K562 (cell line): Measurements from ENCODE around the gene TRNP1. TPM values are rescaled to one million over a fixed set of nuclear protein-coding genes. Genes with fewer than 3 reads are reported as not detected.

Experiments used
- ASH1L ChIP-seq: fragments of 450-650 bp; IDR thresholded peaks from 2 replicates; pipeline ENCODE4 v1.6.1; 2018; ENCODE audit warnings: borderline replicate concordance, mild to moderate bottlenecking, low read depth; ENCODE audit not compliant: partially characterized antibody
- CC2D1A ChIP-seq: fragments of 450-650 bp; IDR thresholded peaks from 2 replicates; pipeline ENCODE4 v1.6.1; 2017; ENCODE audit warnings: mild to moderate bottlenecking
- CEBPB ChIP-seq: fragments of 450-650 bp; IDR thresholded peaks from 2 replicates; pipeline ENCODE4 v1.6.1; 2016; ENCODE audit warnings: missing genetic modification characterization, missing compliant biosample characterization
- ELK3 ChIP-seq: fragments of 450-650 bp; formaldehyde crosslinking; IDR thresholded peaks from 2 replicates; pipeline ENCODE4 v1.4.0; 2020; ENCODE audit warnings: mild to moderate bottlenecking
- ETV1 ChIP-seq: fragments of 450-650 bp; conservative IDR thresholded peaks from 2 replicates; pipeline ENCODE4 v1.6.1; 2016; ENCODE audit warnings: missing genetic modification characterization, control low read depth, low read depth, missing compliant biosample characterization
- EZH2 ChIP-seq: IDR thresholded peaks from 2 replicates; pipeline ENCODE4 v1.6.1; 2012; ENCODE audit warnings: low read depth, mild to moderate bottlenecking, inconsistent platforms, low read length, borderline replicate concordance
- FOXM1 ChIP-seq, 2 experiments: fragments of 450-650 bp in 1 of 2; sonication (generic) in 1 of 2; formaldehyde crosslinking in 1 of 2; IDR thresholded peaks; 2 replicates each; pipeline versions ENCODE4 v1.6.1 to v1.9.0; 2017 to 2022; ENCODE audit warnings: low read depth in 2 of 2, mild to moderate bottlenecking in 2 of 2, missing genetic modification reagents in 1 of 2, moderate library complexity in 1 of 2
- HDAC2 ChIP-seq: fragments of 450-650 bp; IDR thresholded peaks from 2 replicates; pipeline ENCODE4 v1.6.1; 2016; ENCODE audit warnings: mild to moderate bottlenecking
- HNRNPK ChIP-seq: fragments of 200-400 bp; formaldehyde crosslinking; IDR thresholded peaks from one replicate; pipeline ENCODE4 v1.6.1; 2018; ENCODE audit warnings: mild to moderate bottlenecking, low read depth, low read length; ENCODE audit not compliant: poor library complexity, severe bottlenecking
- PPARD ChIP-seq: fragments of 250-450 bp; sonication (Bioruptor Pico); IDR thresholded peaks from 2 replicates; pipeline ENCODE4 v1.8.0; 2022; ENCODE audit warnings: inconsistent platforms, mild to moderate bottlenecking, moderate library complexity
- RUNX1 ChIP-seq: sonication (generic); IDR thresholded peaks from 2 replicates; pipeline ENCODE4 v1.6.1; 2016; ENCODE audit warnings: antibody characterized with exemption, low read depth
- SRSF7 ChIP-seq: fragments of 200-400 bp; formaldehyde crosslinking; optimal IDR thresholded peaks from 2 replicates; pipeline ENCODE3; 2017; ENCODE audit warnings: mild to moderate bottlenecking, low read depth, low read length
- ZBTB33 ChIP-seq: sonication (generic); formaldehyde crosslinking; IDR thresholded peaks from 2 replicates; pipeline ENCODE4 v1.8.1; 2023; ENCODE audit warnings: mild to moderate bottlenecking, missing genetic modification reagents
- ZFP1 ChIP-seq: fragments of 450-650 bp; formaldehyde crosslinking; IDR thresholded peaks from 2 replicates; pipeline ENCODE4 v1.4.0; 2020; ENCODE audit warnings: mild to moderate bottlenecking, mixed read lengths
- ZNF354B ChIP-seq: fragments of 250-450 bp; sonication (Bioruptor Pico); IDR thresholded peaks from 2 replicates; pipeline ENCODE4 v1.4.0; 2020
- ZNF707 ChIP-seq: fragments of 250-450 bp; sonication (Bioruptor Pico); conservative IDR thresholded peaks from 2 replicates; pipeline ENCODE4 v1.8.0; 2022; ENCODE audit warnings: inconsistent platforms, mild to moderate bottlenecking, moderate library complexity
- polyA plus RNA-seq, 8 experiments: library from polyadenylated mRNA; depleted of rRNA in 4 of 8; stranded (reverse) in 5 of 8; unstranded in 3 of 8; fragments of >200 nt; fragmentation: Nextera tagmentation in 2 of 8; fragmentation: Illumina TruSeq in 1 of 8; extraction: Ambion mirVana in 2 of 8; extraction: Trizol in 1 of 8; gene quantifications; 2 replicates each; pipeline versions ENCODE4 v1.2.1 to v1.2.3, GENCODE V29; 2011 to 2014; ENCODE audit warnings: inconsistent platforms in 1 of 8, missing spikeins in 1 of 8
- total RNA-seq, 7 experiments: library from RNA; depleted of rRNA in 6 of 7; stranded (reverse); fragments of >200 nt in 6 of 7; fragmentation: Illumina TruSeq in 2 of 7; extraction: Trizol in 2 of 7; gene quantifications; 2 replicates each; pipeline versions ENCODE4 v1.2.1 to v1.2.3, GENCODE V29; 2011 to 2021; ENCODE audit warnings: low replicate concordance in 1 of 7
- TF ChIP-seq, protein P1 (sequence below): fragments of 200-400 bp; formaldehyde crosslinking; IDR thresholded peaks from 2 replicates; pipeline ENCODE4 v1.6.1; 2017; ENCODE audit warnings: mild to moderate bottlenecking, low read depth, low read length, moderate library complexity
- TF ChIP-seq, protein P2 (sequence below), 2 experiments: IDR thresholded peaks in 1 of 2; conservative IDR thresholded peaks in 1 of 2; 2 replicates each; pipeline ENCODE4 v1.6.1; 2016; ENCODE audit warnings: low read depth in 2 of 2, mild to moderate bottlenecking in 1 of 2, missing compliant biosample characterization in 1 of 2, missing genetic modification characterization in 1 of 2, moderate library complexity in 1 of 2

The TRNP1 gene
- total and polyA plus RNA-seq, 9 of the 15 experiments (the other 6 are each of a cell fraction or from before 2014, with no cell fraction given), result 0.03 to 1.3 (median 0.95) TPM

DNA sequence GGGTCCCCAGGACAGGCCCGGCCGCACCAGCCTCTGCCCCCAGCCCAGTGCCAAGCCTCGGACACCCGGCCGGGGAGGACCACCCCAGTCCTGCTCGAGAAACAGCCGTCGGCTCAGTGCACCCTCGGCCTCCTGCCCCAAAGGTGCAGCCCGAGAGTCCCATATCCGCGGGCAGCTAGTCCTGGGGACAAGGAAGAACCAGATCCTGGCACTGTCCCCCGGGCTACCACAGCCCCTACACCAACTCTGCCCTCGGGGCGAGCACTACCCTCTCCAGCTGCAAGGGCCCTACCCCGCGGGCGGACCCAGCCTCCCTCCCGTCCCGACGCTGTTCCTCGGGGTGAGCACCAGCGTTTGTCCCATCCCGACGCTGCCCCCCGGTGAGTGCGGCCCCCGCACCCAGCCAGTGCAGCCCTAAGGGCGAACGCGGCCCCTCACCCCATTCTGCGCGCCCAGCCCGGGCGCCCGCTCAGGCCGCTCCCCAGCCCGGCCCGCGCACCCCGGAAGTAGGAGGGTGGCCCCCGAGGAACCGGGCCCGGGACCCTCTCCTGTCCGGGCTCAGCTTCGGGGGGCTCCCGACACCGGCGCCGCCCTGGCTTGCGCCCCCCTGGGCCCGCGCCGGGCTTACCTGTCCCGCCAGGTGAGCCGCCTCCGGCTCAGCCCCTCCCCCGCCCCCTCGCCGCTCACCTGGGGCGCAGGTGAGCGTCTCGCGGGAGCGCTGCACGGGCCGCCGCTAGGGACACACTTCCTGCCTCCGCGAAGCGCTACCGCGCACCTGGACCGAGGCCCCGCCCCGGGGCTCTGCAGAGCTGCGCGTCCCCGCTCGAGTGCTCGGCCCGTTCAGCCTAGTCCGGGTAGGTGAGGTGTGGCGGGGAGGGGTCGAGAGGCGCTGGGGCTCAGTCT is 33.5 kb upstream of the TRNP1 start, which contains the start of gene KDF1 (continued):
- no peak for TF ChIP-seq ASH1L
- TF ChIP-seq, protein P1, sequence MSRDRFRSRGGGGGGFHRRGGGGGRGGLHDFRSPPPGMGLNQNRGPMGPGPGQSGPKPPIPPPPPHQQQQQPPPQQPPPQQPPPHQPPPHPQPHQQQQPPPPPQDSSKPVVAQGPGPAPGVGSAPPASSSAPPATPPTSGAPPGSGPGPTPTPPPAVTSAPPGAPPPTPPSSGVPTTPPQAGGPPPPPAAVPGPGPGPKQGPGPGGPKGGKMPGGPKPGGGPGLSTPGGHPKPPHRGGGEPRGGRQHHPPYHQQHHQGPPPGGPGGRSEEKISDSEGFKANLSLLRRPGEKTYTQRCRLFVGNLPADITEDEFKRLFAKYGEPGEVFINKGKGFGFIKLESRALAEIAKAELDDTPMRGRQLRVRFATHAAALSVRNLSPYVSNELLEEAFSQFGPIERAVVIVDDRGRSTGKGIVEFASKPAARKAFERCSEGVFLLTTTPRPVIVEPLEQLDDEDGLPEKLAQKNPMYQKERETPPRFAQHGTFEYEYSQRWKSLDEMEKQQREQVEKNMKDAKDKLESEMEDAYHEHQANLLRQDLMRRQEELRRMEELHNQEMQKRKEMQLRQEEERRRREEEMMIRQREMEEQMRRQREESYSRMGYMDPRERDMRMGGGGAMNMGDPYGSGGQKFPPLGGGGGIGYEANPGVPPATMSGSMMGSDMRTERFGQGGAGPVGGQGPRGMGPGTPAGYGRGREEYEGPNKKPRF, result no peak
- no peak for TF ChIP-seq ZFP1 (CRISPR knock-in tag)
- TF ChIP-seq ZNF707, result no peak
- TF ChIP-seq ELK3, result no peak
- no peak for TF ChIP-seq HNRNPK
- no peak for TF ChIP-seq ETV1 (tag)
- no peak for TF ChIP-seq CEBPB (tag)
- TF ChIP-seq, protein P2, sequence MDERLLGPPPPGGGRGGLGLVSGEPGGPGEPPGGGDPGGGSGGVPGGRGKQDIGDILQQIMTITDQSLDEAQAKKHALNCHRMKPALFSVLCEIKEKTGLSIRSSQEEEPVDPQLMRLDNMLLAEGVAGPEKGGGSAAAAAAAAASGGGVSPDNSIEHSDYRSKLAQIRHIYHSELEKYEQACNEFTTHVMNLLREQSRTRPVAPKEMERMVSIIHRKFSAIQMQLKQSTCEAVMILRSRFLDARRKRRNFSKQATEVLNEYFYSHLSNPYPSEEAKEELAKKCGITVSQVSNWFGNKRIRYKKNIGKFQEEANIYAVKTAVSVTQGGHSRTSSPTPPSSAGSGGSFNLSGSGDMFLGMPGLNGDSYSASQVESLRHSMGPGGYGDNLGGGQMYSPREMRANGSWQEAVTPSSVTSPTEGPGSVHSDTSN (CRISPR knock-in tag; IDR thresholded peaks at IDR 0.05; ENCODE audit: low read depth), result no peak
- TF ChIP-seq, protein P2 (tag; conservative IDR thresholded peaks at IDR 0.05; ENCODE audit: low read depth), result no peak
- TF ChIP-seq EZH2, result no peak
- TF ChIP-seq FOXM1 (IDR thresholded peaks at IDR 0.05; ENCODE audit: low read depth), result no peak
- 0 out of 2 replicates have a peak, but pooled peaks have one; percentile 22 for TF ChIP-seq FOXM1 (CRISPR knock-in tag; IDR thresholded peaks at IDR 0.05; ENCODE audit: low read depth)
- TF ChIP-seq ZNF354B (CRISPR knock-in tag), result no peak
- TF ChIP-seq RUNX1, result no peak
- TF ChIP-seq PPARD, result no peak
- no peak for TF ChIP-seq HDAC2
- no peak for TF ChIP-seq ZBTB33 (CRISPR knock-in tag)
- no peak for TF ChIP-seq SRSF7
- TF ChIP-seq CC2D1A, result no peak
